Measurements from ENCODE around the gene NPAS4.

Gene NPAS4

GRCh38 chr11:66421492-66422205 lies 814 bp downstream of the NPAS4 start (continued):
- TF ChIP-seq ZNF266 (tag by site-specific recombination; IDR thresholded peaks at IDR 0.05; ENCODE audit: low read depth) (0 out of 2 replicates have a peak, but pooled peaks have one; percentile 38), GFI1B (tag by site-specific recombination; IDR thresholded peaks at IDR 0.05) (no peak), ZBTB7A (tag by site-specific recombination; IDR thresholded peaks at IDR 0.05; ENCODE audit: low read depth) (peak; percentile 75; the same call in 1 of the 2 replicates), TCF7L2 (IDR thresholded peaks at IDR 0.05; ENCODE audit: borderline replicate concordance, low read depth, low read length) (no peak), ZNF157 (tag by site-specific recombination; IDR thresholded peaks at IDR 0.05) (peak; percentile 46; the same call in 1 of the 2 replicates), RBAK (tag by site-specific recombination; IDR thresholded peaks at IDR 0.05) (no peak), ZBTB1 (tag by site-specific recombination; IDR thresholded peaks at IDR 0.05) (no peak), BCL6B (tag by site-specific recombination; IDR thresholded peaks at IDR 0.05) (no peak), ZNF169 (tag by site-specific recombination; IDR thresholded peaks at IDR 0.05) (no peak), ZNF623 (tag by site-specific recombination; IDR thresholded peaks at IDR 0.05) (peak; percentile 30; the same call in 1 of the 2 replicates), ZNF433 (tag by site-specific recombination; IDR thresholded peaks at IDR 0.05; ENCODE audit: low read depth) (no peak), ZSCAN16 (tag by site-specific recombination; IDR thresholded peaks at IDR 0.05) (no peak), ZNF24 (tag by site-specific recombination; IDR thresholded peaks at IDR 0.05) (0 out of 2 replicates have a peak, but pooled peaks have one; percentile 74), KLF8 (tag by site-specific recombination; IDR thresholded peaks at IDR 0.05) (peak; percentile 84), ZFP69B (tag by site-specific recombination; IDR thresholded peaks at IDR 0.05) (peak; percentile 78; the same call in 1 of the 2 replicates), ZNF473 (tag by site-specific recombination; IDR thresholded peaks at IDR 0.05) (no peak)

GRCh38 chr11:66426314-66426713 lies 5.5 kb downstream of the NPAS4 start:
- POLR2A ChIA-PET = no interaction called here
- Histone ChIP-seq H3K4me3 (ENCODE audit: low read depth, low read length) (no peak overlapping the region), H3K4me1 (ENCODE audit: control insufficient read depth, insufficient read depth, low read length) (no peaks in the 10 kb centered on the region), H3K27ac (ENCODE audit: extremely low read depth, low read depth, low read length) (no peak overlapping the region), H3K36me3 (ENCODE audit: control insufficient read depth in 2 of 2, insufficient read depth in 1 of 2, low read length in 2 of 2) (no peaks in the 10 kb centered on the region), H3K9me3 (ENCODE audit: control insufficient read depth, insufficient read depth, low read depth, low read length) (no peaks in the 10 kb centered on the region)
- TF ChIP-seq ZNF132 (tag by site-specific recombination; IDR thresholded peaks at IDR 0.05; ENCODE audit: borderline replicate concordance) (no peak), ZNF548 (tag by site-specific recombination; IDR thresholded peaks at IDR 0.05) (no peak), ZBTB48 (tag by site-specific recombination; IDR thresholded peaks at IDR 0.05) (no peak), ZFP41 (tag by site-specific recombination; IDR thresholded peaks at IDR 0.05; ENCODE audit: borderline replicate concordance) (no peak), SCRT2 (tag by site-specific recombination; IDR thresholded peaks at IDR 0.05) (no peak), ZNF416 (tag by site-specific recombination; IDR thresholded peaks at IDR 0.05) (no peak), ZNF175 (tag by site-specific recombination; IDR thresholded peaks at IDR 0.05) (no peak), ZNF398 (tag by site-specific recombination; IDR thresholded peaks at IDR 0.05) (no peak)
- CTCF ChIA-PET = interaction anchor here (2.4 to 5.7 kb wide), 3 partner anchors 13 to 40 kb away, joined by 9 to 79 read pairs (median 24); partner anchors contain the start of gene MRPL11
